GM18861 (cell line): Measurements from ENCODE around the gene SLC17A3.

Experiments
- ATAC-seq: cut with Tn5 transposase; IDR thresholded peaks from one replicate; pipeline ENCODE4 v1.9.1; 2021; ENCODE audit not compliant: unreplicated experiment

Gene SLC17A3, protein sequence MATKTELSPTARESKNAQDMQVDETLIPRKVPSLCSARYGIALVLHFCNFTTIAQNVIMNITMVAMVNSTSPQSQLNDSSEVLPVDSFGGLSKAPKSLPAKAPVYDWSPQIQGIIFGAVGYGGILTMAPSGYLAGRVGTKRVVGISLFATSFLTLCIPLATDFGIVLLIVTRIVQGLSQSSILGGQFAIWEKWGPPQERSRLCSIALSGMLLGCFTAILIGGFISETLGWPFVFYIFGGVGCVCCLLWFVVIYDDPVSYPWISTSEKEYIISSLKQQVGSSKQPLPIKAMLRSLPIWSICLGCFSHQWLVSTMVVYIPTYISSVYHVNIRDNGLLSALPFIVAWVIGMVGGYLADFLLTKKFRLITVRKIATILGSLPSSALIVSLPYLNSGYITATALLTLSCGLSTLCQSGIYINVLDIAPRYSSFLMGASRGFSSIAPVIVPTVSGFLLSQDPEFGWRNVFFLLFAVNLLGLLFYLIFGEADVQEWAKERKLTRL

DNA sequence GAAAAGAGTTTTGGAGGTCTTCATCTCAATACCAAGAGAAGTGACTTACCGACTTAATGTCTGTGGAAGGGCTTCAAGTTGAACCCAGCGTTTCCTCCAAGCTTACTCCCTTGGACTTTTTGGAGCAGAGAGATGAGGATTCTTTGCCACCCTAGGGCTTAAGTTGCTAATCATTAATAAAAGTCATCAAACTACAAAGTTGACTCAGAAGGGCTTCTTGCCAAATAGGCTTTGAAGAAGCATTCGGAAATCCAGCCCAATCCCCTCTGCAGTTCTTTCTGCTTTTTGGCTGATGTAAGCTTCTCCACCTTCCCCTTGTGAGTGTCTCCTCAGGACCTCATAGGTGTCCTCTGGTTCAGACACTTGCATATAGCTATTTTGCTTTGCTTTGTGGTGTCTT lies at the start of gene SLC17A3:
Gene SLC17A3, minus strand, starts transcription at position 126 of the 400 bp plus-strand sequence. CDS start 5,856 bp downstream, outside the sequence.
- no peak for ATAC-seq

DNA sequence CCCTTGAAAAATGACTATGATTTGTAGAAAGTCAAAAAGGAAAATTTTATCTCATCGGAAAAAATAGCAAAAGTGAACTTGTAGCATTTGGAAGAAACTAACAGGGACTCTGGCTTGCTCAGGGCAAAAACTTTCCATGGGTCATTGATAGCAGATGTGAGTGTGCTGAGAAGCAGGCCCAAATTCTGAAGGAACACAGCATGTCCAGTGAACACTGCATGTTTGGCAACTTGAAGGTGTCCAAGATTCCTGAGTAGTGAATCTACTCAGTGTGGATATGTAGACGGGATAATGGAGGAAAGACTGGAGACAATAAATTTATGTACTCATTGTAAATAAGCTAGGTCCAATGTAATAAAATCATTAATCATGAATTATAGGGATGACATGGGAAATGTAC lies 48.3 kb upstream of the SLC17A3 start:
- ATAC-seq: no peak

DNA sequence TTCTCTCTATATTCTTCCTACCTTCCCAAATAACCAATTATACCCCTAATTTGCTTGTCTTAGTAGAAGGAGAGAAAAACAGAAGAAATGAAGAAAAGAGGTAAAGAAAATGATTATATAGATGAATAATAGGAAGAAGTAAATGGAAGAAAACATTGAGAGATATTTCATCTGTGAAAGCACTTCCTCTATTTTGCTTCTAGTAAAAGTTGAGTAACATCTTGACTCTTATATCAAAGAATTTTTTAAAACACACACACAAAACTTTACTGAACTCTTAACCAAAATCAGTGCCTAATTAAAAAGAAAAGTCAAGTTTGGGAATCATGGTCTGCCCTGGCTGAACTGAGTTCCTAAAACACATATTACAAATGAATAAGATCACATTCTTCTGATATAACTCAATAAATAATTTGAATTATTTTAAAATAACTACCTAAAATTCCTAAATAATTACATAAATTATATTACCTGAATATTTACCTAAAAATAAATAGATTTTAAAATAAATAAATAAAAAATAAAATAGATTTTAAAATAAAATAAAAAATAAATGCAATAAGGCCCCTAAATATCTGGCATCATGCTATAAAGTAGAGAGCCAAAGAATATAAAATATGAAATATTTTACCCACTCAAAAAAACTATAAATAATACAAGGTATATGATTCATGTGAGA lies 47.6 kb upstream of the SLC17A3 start:
- no peak for ATAC-seq

DNA sequence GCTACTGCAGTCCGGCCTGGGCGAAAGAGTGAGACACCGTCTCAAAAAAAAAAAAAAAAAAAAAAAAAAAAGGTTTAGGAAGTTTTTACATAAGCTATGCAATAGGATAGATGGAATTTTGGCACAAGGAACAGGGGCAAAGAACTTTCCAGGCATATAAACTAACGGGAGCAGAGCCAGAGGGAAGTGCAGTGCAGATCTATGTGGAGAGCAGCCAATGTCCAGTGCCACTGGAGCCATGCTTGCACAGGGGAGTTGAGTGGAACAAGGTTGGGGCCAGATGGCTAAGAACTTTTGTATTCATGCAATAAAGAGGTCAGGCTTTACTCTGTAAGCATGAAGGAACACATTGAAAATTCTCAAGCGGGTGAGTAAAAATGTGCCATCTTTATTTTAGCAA lies 45.6 kb upstream of the SLC17A3 start:
- no peak for ATAC-seq

DNA sequence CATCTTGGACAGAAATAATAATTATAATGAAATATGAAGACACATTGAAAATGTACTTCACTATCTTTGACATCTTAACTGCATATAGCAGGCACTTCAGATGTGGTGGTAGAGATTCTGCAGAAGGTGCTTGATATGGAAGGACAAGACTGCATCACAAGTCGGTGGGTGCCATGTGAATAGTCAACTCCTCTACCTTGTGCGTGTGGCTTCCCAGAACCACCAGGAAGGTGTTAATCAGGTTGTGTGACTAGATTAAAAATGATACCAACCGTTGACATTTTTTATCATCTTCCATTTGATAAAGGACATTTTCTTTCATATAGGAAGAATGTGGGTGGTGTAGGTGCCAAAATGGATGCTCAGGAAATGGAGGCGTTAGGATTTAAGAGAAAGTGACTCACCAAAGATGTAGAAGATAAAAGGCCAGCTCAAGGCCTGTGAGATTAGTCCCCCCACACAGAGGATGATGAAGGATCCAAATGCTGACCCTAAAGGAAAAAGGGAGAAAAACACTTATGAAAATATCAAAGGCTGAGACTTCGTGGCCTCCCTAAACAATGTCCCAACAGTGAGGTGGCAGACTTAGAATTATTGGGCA lies 44.1 kb upstream of the SLC17A3 start:
- ATAC-seq: no peak

DNA sequence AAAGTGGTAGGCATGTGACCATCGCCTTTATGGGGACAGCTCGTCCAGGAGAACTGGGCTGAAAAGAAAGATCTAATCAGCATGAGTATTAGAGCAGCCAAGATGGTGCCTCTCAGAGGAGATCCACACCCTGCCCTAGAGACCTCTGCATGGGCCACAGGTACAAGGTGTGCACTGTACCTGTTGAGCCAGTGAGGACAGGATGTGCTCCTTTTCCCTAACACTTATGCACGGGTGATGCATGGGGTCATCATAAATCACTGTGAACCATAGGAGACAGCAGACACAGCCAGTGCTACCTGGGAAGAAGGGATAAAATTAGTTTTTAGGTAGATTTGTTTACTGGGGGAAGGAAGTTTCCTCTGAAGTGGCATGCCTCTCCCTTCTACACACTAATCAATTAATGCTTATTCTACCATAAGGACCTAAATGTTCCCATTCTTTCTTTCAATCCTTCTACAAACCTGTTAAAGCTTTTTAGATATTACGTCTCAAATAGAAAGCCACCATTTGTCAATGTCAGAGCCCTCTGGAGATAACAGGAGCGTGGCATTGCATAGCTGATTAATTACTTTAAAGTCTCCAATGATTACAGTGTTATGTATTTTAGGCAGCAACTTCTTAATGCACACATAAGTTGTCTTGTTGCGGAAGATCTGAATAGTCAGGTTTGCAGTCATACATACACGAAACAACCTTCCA lies 42.9 kb upstream of the SLC17A3 start:
- ATAC-seq: no peak

DNA sequence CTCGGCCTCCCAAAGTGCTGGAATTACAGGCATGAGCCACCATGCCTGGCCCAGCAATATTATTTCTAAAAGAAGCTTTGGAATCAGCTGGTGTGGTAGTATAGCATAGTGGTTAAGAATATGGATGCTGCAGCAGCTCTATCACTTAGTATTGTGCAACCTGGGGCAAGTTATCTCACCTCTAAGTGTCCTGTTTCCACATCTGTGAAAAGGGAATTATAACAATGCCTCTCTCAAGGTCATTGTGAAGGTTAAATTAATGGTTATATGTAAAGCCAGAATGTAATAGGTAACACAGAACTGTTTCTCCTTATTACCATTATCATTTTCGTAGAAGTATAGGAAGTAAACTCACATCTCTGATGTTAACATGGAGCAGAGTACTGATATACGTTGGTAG lies 42.3 kb upstream of the SLC17A3 start:
- ATAC-seq: no peak

DNA sequence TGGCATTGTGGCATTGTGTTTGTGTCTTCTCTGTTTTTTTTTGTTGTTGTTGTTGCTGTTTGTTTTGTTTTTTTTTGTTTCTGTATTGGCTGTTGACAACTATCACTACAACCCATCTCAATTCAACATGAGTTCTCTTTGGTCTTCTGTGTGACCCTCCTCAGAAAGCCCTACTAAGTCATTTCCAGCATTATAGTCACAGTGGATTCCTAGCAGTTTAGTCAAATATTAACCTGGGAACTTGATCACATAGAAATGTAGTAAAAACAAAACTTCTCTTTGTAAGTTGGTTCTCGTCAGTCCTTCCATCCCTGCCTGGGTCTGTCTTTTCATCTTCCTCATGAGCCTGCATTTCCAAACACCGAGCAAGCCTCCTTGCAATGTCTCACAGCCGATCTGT lies 39.7 kb upstream of the SLC17A3 start:
- no peak for ATAC-seq

DNA sequence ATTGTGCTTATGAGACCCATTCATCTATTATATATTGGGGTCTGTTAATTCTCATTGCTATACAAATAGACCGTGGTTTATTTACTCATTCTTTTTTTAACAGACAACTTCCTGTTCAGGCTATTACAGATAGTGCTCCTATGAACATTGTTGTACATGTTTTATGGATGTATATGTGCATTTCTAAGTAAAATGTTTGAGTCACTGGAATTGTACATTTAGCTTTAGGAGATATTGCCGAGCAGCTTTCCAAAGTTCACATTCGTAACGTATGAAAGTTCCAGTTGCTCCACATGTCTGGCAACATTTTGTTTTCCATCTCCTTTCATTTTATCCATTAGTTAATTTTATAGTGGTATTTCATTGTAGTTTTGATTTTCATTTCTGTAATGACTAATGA lies 37.3 kb upstream of the SLC17A3 start:
- no peak for ATAC-seq

DNA sequence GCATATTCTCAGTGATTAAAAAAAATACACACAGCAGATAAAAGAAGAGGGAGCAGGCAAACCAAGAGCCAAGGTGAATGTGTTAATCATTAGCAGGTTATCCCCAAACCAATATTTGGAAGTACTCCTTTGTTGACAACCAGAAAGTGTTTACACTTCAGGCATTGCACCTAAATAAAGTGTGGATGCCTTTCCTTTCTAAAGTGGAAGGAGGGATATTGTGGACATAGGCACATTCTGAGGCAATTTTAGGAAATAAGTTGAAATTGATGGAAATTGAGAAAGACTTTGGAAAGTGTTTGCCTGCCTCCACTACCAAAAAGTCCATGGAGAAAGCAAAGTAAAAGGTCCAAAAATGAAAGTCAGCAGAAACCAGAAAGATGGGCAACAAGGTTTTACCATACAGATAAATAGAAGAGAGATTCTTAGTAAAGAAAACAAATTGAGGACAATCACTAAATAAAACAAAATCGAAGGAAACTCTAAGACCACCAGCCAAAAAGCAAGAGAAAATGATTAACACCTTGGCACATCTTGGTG lies 33.5 kb upstream of the SLC17A3 start:
- no peak for ATAC-seq

DNA sequence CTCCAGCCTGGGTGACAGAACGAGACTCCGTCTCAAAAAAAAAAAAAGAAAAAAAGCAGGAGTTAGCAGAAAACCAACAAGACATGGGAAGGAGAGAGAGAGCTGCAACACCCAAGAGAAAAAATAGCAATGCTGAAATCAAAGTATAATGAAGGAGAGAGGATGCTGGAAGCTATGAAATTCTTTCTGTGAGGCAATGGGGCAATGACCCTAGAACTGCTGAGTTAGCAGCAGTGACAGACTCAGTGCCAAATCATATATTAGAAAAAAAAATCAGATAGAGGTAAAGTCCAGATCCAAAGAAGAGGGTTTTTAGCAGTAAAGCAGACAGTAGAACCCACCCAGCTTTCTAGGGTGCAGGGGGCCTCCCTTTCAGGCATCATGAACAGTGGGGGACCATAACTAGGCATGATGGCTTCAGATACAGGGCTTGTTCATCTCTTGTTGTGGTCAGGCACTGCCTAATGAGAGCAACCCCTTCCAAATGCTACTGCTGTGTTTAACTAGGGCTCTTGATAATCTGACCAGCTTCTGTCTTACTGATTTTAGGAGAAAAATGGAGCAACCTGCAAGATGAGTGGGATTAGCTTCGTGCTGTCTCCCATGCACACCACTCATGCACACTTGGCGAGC lies 29.5 kb upstream of the SLC17A3 start:
- ATAC-seq: no peak

DNA sequence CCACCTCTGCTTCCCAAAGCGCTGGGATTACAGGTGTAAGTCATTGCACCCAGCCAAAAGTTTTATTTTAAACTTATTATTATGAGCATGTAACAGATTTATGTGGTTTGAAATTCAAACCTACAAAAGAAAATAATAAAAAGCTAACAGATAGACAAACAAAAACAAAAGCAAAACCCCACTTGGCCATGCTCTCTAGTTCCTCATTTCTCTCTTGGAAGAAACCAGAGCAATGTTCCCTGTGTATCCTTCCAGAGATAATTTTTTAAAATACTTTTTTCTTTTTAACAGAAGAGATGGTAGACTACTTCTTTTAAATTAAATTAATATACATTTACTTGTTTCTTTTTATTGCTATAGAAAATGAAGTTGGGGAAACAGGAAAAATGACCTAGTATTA lies 28.0 kb upstream of the SLC17A3 start:
- no peak for ATAC-seq

DNA sequence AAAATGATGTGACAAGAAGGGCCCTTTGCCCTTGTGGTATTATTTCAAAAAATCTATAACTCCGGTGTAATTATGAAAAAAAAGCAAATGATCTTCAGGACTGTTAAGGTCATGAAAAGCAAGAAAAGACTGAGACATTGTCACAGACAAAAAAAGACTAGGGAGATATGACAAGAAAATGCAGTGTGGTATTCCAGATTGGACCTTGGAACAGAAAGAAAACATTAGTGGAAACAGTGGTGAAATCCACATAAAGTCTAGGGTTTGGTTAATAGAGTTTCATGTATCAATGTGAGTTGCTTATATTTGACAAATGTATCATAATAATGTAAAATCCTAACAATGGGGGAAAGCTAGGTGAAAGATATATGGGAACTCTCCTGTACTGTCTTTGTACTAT lies 26.8 kb upstream of the SLC17A3 start:
- ATAC-seq: no peak

DNA sequence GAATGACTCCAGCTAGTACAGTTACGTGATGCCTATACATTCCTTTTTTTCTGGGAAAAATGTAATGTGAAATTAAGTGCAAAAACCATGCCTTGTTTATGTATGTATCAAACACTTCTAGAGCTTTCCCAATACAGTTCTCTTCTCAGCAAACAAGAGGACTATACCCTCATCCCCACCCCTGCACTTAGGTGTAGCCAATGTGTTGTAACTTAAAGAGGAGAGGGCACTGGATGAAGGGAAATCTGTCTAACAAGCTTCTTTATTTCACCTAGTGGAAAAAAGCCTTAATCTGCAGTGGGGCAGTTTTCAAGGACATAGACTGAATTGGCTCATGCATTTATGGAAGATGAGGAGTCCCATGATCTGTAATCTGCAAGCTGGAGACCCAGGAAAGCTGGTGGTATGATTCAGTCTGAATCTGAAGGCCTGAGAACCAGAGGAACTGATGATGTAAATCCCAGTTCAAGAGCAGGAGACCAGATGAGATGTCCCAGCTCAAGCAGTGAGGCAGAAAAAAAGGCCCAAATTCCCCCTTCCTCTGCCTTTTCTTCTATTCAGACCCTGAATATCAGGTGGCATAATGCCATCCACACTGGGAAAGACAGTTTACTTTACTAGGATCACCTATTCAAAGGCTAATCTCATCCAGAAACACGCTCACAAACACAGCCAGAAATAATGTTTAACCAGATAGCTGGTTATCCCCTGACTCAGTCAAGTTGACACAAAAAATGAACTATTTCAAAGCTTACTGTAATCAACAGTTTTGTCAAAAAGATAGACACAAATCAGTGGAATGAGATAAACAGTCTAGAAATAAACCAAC lies 25.8 kb upstream of the SLC17A3 start:
- no peak for ATAC-seq

DNA sequence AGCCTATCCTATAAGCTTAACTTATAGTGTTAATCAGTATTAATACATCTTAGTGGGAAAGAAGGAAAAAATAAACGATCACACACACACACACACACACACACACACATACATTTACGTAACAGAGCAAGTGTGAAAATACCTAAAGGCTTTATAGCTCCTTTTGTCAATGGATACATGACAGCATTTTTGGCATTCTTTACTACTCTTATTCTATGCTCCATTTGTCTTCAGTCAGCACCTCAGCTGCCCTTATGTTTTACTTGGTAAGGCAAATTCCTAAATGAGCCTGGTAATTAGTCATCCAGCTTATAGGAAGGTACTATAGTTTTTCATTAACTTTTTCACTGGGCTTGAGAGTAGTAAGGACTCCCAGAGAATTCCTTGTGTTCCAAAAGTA lies 25.1 kb upstream of the SLC17A3 start:
- no peak for ATAC-seq

DNA sequence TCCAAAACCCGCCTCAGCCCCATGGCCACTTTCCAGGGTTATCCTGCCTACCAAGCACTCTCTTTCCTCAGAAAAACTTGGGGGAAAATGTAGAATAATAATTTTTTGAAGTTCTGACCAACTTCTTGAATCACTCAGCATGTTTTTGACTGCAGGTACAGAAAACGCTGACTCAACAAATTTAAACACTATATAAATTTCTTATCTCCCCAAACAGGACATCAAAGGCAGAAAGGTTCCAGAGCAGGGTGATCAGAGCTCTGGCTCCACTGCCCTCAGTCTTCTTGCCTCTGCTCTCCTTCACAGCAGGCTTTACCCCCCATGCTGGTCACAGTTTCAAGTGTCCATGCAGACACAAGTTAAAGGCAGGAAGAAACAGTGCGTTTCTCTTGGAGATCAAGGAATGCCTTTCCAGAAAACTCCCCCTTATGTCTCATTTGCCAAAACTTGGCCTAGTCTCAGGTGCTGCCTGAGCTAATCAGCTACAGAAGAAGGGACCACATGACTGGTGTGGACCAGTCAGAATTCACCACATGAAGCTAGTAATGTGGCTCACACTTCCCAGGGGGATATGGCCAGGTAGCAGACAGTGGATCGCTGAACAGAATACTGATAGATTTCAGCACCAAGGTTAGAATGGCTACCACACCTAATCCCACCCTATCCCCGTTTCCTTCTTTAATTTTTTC lies 24.4 kb upstream of the SLC17A3 start:
- no peak for ATAC-seq

DNA sequence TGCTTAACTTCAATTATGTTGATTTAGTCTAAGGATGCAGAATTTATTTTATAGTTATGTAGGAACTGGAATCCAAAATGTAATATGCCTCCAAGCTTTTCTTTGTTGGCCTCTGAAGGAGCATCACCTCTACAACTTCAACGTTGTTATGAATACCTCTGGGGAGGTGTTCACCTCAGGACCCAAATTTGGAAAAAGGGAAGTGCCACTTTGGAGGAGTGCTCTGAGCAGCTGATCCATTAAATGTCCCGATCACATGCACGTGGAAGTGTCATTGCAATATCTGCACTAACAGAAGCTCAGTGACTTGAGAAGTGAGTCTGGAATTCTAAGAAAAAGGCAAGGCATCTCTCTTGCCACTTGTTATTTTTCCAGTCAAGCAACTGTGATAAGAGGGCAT lies 22.2 kb upstream of the SLC17A3 start:
- ATAC-seq: no peak

DNA sequence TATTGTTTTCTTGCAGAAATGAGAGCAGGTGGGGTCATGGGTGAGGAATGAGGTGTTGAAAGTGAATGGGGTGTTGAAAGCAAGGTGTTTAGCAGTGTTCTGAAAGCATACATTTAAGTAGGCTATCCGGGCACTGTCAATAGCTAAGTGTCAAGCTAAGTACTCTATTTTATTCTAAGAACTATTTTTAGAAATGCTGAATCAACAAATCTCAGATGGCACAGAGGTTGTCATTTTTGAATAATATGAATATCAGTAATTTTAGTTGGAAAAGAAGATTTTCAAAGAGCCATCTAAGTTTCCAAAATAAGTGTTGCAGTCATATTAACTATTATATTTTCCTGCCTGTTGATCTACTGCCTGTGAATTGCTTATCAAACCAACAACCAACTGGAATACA lies 21.7 kb upstream of the SLC17A3 start:
- ATAC-seq: no peak

DNA sequence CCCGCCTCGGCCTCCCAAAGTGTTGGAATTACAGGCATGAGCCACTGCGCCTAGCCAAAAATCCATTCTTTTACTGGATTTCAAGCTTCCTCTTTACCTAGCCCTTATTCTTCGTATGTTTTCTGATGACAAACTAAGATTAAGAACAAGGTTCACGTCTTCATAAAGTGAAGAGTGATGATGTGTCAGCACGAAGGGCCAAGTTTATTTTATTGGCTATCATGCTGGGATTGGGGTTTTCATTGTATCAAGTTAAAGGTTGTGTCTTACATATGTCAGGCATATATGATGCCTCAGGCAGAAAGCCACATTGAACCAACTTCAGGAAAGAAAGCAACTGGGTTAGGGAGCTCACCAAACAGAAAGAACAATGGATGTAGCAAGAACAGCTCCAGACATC lies 19.7 kb upstream of the SLC17A3 start:
- ATAC-seq: no peak
